NCI-H146 (cell line): Measurements from ENCODE around the gene C19orf81.
A peak's percentile ranks its signal among the peaks of the same experiment; 100 is the strongest.

Experiments used
- DNase-seq: peaks from one replicate; lab custom pipeline; 2025; lab: John Stamatoyannopoulos, UW

The C19orf81 gene

GRCh38 chr19:50686310-50687032 is 37.2 kb downstream of the C19orf81 start:
- no peak for DNase-seq

- DNase-seq = no peak
Measured at GRCh38 chr19:50688766-50689165, 39.5 kb downstream of the C19orf81 start.

- no peak for DNase-seq
Measured at GRCh38 chr19:50690439-50690838, 41.2 kb downstream of the C19orf81 start.

GRCh38 chr19:50693064-50693975 is 44.1 kb downstream of the C19orf81 start:
- DNase-seq = no peak

GRCh38 chr19:50694815-50695145 is 45.5 kb downstream of the C19orf81 start:
- no peak for DNase-seq

GRCh38 chr19:50695251-50696093 is 46.2 kb downstream of the C19orf81 start:
- DNase-seq = peak; percentile 9

GRCh38 chr19:50696094-50696483 is 46.8 kb downstream of the C19orf81 start:
- no peak for DNase-seq

GRCh38 chr19:50697414-50698124 is 48.3 kb downstream of the C19orf81 start:
- DNase-seq = no peak

GRCh38 chr19:50701367-50701985 is 52.2 kb downstream of the C19orf81 start:
- no peak for DNase-seq

- DNase-seq = no peak
Measured at GRCh38 chr19:50702158-50702870, 53.1 kb downstream of the C19orf81 start.

GRCh38 chr19:50702871-50703829 is 53.9 kb downstream of the C19orf81 start:
- no peak for DNase-seq

- DNase-seq = peak; percentile 19
Measured at GRCh38 chr19:50703915-50704796, 54.9 kb downstream of the C19orf81 start.

- DNase-seq = no peak
Measured at GRCh38 chr19:50705422-50706019, 56.3 kb downstream of the C19orf81 start.

- DNase-seq = no peak
Measured at GRCh38 chr19:50706387-50706786, 57.1 kb downstream of the C19orf81 start.

- DNase-seq = no peak
Measured at GRCh38 chr19:50708179-50708879, 59.1 kb downstream of the C19orf81 start.
